Kidney capillary endothelial cell (primary cell): Measurements from ENCODE around the gene DNAL1.

Experiments used
- DNase-seq: peaks from one replicate; pipeline ENCODE4 v3.0.0-alpha.2; 2018; ENCODE audit warnings: low spot score

Gene DNAL1

GRCh38 chr14:73724696-73725095, 79.9 kb downstream of the DNAL1 start:
- DNase-seq: no peak

GRCh38 chr14:73725116-73726024, 80.6 kb downstream of the DNAL1 start:
- no peak for DNase-seq

GRCh38 chr14:73726025-73726961, 81.5 kb downstream of the DNAL1 start:
- no peak for DNase-seq

- no peak for DNase-seq
Measured at GRCh38 chr14:73727166-73727565, 82.4 kb downstream of the DNAL1 start.

- peak; percentile 95 for DNase-seq
Measured at GRCh38 chr14:73728717-73729330, 84.0 kb downstream of the DNAL1 start.

GRCh38 chr14:73729556-73730265, 84.9 kb downstream of the DNAL1 start:
- DNase-seq: no peak

GRCh38 chr14:73731111-73731510, 86.3 kb downstream of the DNAL1 start:
- no peak for DNase-seq

GRCh38 chr14:73732006-73732405, 87.2 kb downstream of the DNAL1 start:
- DNase-seq: no peak

GRCh38 chr14:73736842-73737241, 92.1 kb downstream of the DNAL1 start:
- no peak for DNase-seq

GRCh38 chr14:73738518-73739173, 93.9 kb downstream of the DNAL1 start:
- no peak for DNase-seq

GRCh38 chr14:73739174-73739898, 94.5 kb downstream of the DNAL1 start:
- no peak for DNase-seq

- DNase-seq: no peak
Measured at GRCh38 chr14:73739899-73740617, 95.3 kb downstream of the DNAL1 start.

- no peak for DNase-seq
Measured at GRCh38 chr14:73740618-73741326, 96.0 kb downstream of the DNAL1 start.

- DNase-seq: peak; percentile 89
Measured at GRCh38 chr14:73741386-73741875, 96.6 kb downstream of the DNAL1 start.

GRCh38 chr14:73741876-73742519, 97.2 kb downstream of the DNAL1 start:
- DNase-seq: peak; percentile 48

GRCh38 chr14:73742520-73743238, 97.9 kb downstream of the DNAL1 start:
- DNase-seq: no peak

- peak; percentile 73 for DNase-seq
Measured at GRCh38 chr14:73743431-73743931, 98.7 kb downstream of the DNAL1 start.
